Liver (tissue), 9 donors: Measurements from ENCODE around the gene ASB1. TPM values are rescaled to one million over a fixed set of nuclear protein-coding genes. Genes with fewer than 3 reads are reported as not detected.

Source experiments
- DNase-seq: peaks from one replicate; pipeline ENCODE4 v3.0.0-alpha.2; 2017; ENCODE audit warnings: low spot score
- H3K27ac ChIP-seq, 2 donors: one replicate each; pipeline ENCODE4 v1.7.0; 2013; ENCODE audit warnings: inconsistent platforms in 2 of 2, low read length in 2 of 2, control low read depth in 1 of 2, low read depth in 1 of 2, mild to moderate bottlenecking in 1 of 2
- H3K27me3 ChIP-seq, 4 donors: one replicate each; pipeline versions ENCODE4 v1.6.1 to v1.7.0; 2013; ENCODE audit warnings: low read length in 3 of 4, inconsistent platforms in 1 of 4, mild to moderate bottlenecking in 1 of 4, moderate library complexity in 1 of 4; ENCODE audit not compliant: control insufficient read depth in 4 of 4, insufficient read depth in 4 of 4
- H3K36me3 ChIP-seq, 4 donors: one replicate each; pipeline versions ENCODE4 v1.6.1 to v1.7.0; 2013; ENCODE audit warnings: low read length in 3 of 4, mild to moderate bottlenecking in 3 of 4, low read depth in 1 of 4, moderate library complexity in 1 of 4; ENCODE audit not compliant: control insufficient read depth in 4 of 4, insufficient read depth in 3 of 4
- H3K4me1 ChIP-seq, 4 donors: one replicate each; pipeline versions ENCODE4 v1.6.1 to v1.7.0; 2013; ENCODE audit warnings: low read length in 3 of 4, mild to moderate bottlenecking in 3 of 4, moderate library complexity in 1 of 4; ENCODE audit not compliant: control insufficient read depth in 4 of 4, insufficient read depth in 4 of 4
- H3K4me3 ChIP-seq, 3 donors: one replicate each; pipeline versions ENCODE4 v1.6.1 to v1.7.0; 2013; ENCODE audit warnings: low read length in 3 of 3, control low read depth in 1 of 3, low read depth in 1 of 3, mild to moderate bottlenecking in 1 of 3
- H3K9ac ChIP-seq, 2 donors: one replicate each; pipeline ENCODE4 v1.7.0; 2013; ENCODE audit warnings: low read length in 2 of 2, mild to moderate bottlenecking in 2 of 2, moderate library complexity in 2 of 2, control low read depth in 1 of 2, low read depth in 1 of 2
- H3K9me3 ChIP-seq, 4 donors: one replicate each; pipeline versions ENCODE4 v1.6.1 to v1.7.0; 2013; ENCODE audit warnings: low read length in 3 of 4; ENCODE audit not compliant: control insufficient read depth in 4 of 4
- EGR1 ChIP-seq, 2 donors: IDR thresholded peaks; 2 replicates each; pipeline ENCODE4 v1.6.1; 2016 to 2018; ENCODE audit warnings: antibody characterized with exemption in 2 of 2, low read depth in 2 of 2
- FOXA1 ChIP-seq: IDR thresholded peaks from 2 replicates; pipeline ENCODE4 v1.6.1; 2016; ENCODE audit warnings: antibody characterized with exemption
- FOXA2 ChIP-seq: IDR thresholded peaks from 2 replicates; pipeline ENCODE4 v1.6.1; 2016; ENCODE audit warnings: antibody characterized with exemption
- GABPA ChIP-seq, 2 donors: IDR thresholded peaks in 1 of 2; conservative IDR thresholded peaks in 1 of 2; 2 replicates each; pipeline ENCODE4 v1.6.1; 2016; ENCODE audit warnings: antibody characterized with exemption in 2 of 2, mild to moderate bottlenecking in 1 of 2, moderate library complexity in 1 of 2
- HNF4A ChIP-seq, 2 donors: conservative IDR thresholded peaks; 2 replicates each; pipeline ENCODE4 v1.6.1; 2016; ENCODE audit warnings: antibody characterized with exemption in 2 of 2, mild to moderate bottlenecking in 2 of 2
- HNF4G ChIP-seq: IDR thresholded peaks from 2 replicates; pipeline ENCODE4 v1.6.1; 2016; ENCODE audit warnings: antibody characterized with exemption
- JUND ChIP-seq, 2 donors: IDR thresholded peaks; 2 replicates each; pipeline ENCODE4 v1.6.1; 2016; ENCODE audit warnings: antibody characterized with exemption in 2 of 2
- NR2F2 ChIP-seq: IDR thresholded peaks from 2 replicates; pipeline ENCODE4 v1.6.1; 2016; ENCODE audit warnings: antibody characterized with exemption
- RAD21 ChIP-seq, 2 donors: IDR thresholded peaks; 2 replicates each; pipeline ENCODE4 v1.6.1; 2016; ENCODE audit warnings: antibody characterized with exemption in 2 of 2, mild to moderate bottlenecking in 2 of 2
- RXRA ChIP-seq, 2 donors: IDR thresholded peaks; 2 replicates each; pipeline ENCODE4 v1.6.1; 2017 to 2018; ENCODE audit warnings: antibody characterized with exemption in 2 of 2, mild to moderate bottlenecking in 1 of 2
- SP1 ChIP-seq: IDR thresholded peaks from 2 replicates; pipeline ENCODE4 v1.6.1; 2018; ENCODE audit warnings: antibody characterized with exemption, mild to moderate bottlenecking
- TAF1 ChIP-seq: conservative IDR thresholded peaks from 2 replicates; pipeline ENCODE4 v1.6.1; 2016; ENCODE audit warnings: antibody characterized with exemption, mild to moderate bottlenecking
- YY1 ChIP-seq: IDR thresholded peaks from 2 replicates; pipeline ENCODE4 v1.6.1; 2016; ENCODE audit warnings: antibody characterized with exemption, mild to moderate bottlenecking
- ZBTB33 ChIP-seq: IDR thresholded peaks from 2 replicates; pipeline ENCODE4 v1.6.1; 2016; ENCODE audit warnings: antibody characterized with exemption
- WGBS: extraction: QIAGEN DNeasy Blood & Tissue Kit; methylation state at CpG from one replicate; pipeline ENCODE4 v1.1.7; 2013; 5-methylcytosine and 5-hydroxymethylcytosine counted together
- polyA plus RNA-seq, 2 donors: library from polyadenylated mRNA; stranded (reverse) in 1 of 2; unstranded in 1 of 2; fragments of 200-250 nt in 1 of 2; fragments of >200 nt in 1 of 2; fragmentation: Nextera tagmentation in 1 of 2; extraction: Ambion mirVana in 1 of 2; gene quantifications; one replicate each; pipeline versions ENCODE4 v1.2.1 to v1.2.3, GENCODE V29; 2013 to 2015
- total RNA-seq, 2 donors: library from RNA; depleted of rRNA; stranded (reverse); fragments of >200 nt; gene quantifications; one replicate each; pipeline ENCODE4 v1.2.3, GENCODE V29; 2014
- TF ChIP-seq, protein P1 (sequence below): IDR thresholded peaks from 2 replicates; pipeline ENCODE4 v1.6.1; 2016; ENCODE audit warnings: antibody characterized with exemption
- TF ChIP-seq, protein P2 (sequence below): IDR thresholded peaks from 2 replicates; pipeline ENCODE4 v1.6.1; 2016; ENCODE audit warnings: antibody characterized with exemption
- TF ChIP-seq, protein P3 (sequence below): fragments of 150-350 bp; IDR thresholded peaks from 2 replicates; pipeline ENCODE4 v1.5.1; 2017; ENCODE audit warnings: improper control_type of control experiment, low read depth, low read length; ENCODE audit not compliant: missing input control
- TF ChIP-seq, protein P4 (sequence below): IDR thresholded peaks from 2 replicates; pipeline ENCODE4 v1.6.1; 2016; ENCODE audit warnings: antibody characterized with exemption, mild to moderate bottlenecking
- donor health status: healthy.
- donor health status: healthy.
- donor health status: healthy.
- donor health status: healthy.
- donor health status: healthy.

Gene ASB1
- total and polyA plus RNA-seq, 4 donors, result 6.1 to 15.2 (median 10.5) TPM

DNA sequence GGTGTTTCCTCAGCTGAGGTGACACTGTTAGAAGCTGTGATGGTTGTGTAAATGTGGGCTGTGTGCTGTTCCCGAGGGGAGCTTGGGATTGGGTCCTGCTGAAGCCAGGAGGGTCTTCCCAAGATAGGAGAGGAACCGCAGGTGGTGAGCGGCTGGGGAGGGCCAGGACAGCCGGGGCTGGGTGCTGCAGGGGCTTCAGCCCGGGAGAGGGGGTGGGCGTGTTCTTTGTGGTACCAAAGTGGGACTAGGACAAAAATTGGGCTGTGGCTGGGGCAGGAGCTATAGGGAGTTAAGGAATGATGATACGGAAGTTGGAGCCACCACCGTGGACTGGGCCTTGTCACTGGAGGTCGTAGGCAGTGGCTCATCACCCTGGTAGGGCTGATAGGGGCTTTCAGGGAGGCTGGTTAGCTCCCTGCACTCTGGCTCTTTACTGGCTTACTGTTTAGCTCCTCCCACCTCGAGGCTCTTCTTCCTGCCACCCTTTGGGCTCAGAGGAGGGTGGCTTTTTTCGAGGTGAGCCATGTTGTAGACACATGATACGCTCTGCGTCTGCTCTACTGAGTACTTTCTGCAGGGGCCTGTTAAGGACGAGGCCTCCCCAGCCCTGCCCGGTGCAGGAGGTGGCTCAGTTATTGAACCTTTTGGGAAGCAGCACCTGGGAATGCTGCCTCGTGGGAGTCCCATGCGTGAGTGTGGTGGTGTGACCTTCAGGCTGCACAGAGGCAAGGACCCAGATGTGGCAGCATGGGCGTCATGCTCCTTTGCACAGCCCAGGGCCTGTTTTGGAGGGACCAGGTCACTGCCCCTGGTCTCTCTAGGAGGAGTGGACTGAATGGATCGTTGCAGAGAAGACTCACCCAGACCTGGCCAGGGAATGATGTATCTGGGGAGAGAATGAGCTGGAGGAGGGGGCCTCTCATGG lies 21.6 kb downstream of the ASB1 start:
- Histone ChIP-seq H3K27ac (peak overlapping the region in 1 of 2 donors; percentile 65), H3K4me3 (no peak overlapping the region), H3K36me3 (peaks cover 12 to 46% (median 27%) of the 10 kb centered on the region in 4 donors), H3K9ac (no peak overlapping the region), H3K27me3 (no peaks in the 10 kb centered on the region), H3K9me3 (no peaks in the 10 kb centered on the region), H3K4me1 (peaks cover 4 to 19% (median 7%) of the 10 kb centered on the region in 4 donors)
- TF ChIP-seq SP1, result no peak
- no peak for TF ChIP-seq EGR1 (IDR thresholded peaks at IDR 0.05; ENCODE audit: low read depth in 2 of 2)
- no peak for TF ChIP-seq RXRA (IDR thresholded peaks at IDR 0.05)
- no peak for TF ChIP-seq NR2F2
- TF ChIP-seq GABPA (IDR thresholded peaks at IDR 0.05 in 1 of 2, conservative IDR thresholded peaks at IDR 0.05 in 1 of 2), result no peak
- no peak for TF ChIP-seq TAF1
- TF ChIP-seq FOXA1, result no peak
- TF ChIP-seq HNF4G, result no peak
- TF ChIP-seq, protein P1, sequence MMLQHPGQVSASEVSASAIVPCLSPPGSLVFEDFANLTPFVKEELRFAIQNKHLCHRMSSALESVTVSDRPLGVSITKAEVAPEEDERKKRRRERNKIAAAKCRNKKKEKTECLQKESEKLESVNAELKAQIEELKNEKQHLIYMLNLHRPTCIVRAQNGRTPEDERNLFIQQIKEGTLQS, result no peak
- no peak for TF ChIP-seq FOXA2
- no peak for TF ChIP-seq ZBTB33
- TF ChIP-seq HNF4A (conservative IDR thresholded peaks at IDR 0.05), result no peak
- no peak for TF ChIP-seq YY1
- 91% methylated on average over 19 of the region's 19 CpGs for WGBS
- no peak for DNase-seq

DNA sequence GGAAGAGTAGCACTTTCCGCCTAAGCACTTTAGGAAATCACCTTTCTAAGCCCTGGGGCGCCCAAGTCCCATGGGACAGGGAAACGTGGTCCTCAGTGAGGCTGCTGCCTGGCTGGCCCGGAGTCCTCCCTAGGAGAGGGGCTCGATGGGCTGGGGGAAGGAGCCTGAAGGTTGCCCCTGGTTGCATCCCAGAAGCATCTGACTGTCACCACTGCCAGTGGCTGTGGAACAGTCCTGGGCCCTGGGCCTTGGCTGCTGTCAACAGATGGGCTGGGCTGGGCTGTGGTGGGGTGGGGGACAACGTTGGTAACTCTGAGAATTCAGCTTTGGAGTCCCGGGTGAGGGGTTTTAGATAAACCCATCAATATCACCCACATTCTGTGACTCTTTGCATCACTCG lies 22.5 kb downstream of the ASB1 start:
- Histone ChIP-seq H3K9ac (no peak overlapping the region), H3K4me3 (no peak overlapping the region), H3K27ac (peak overlapping the region; percentile 25 to 65), H3K36me3 (peaks cover 12 to 46% (median 27%) of the 10 kb centered on the region in 4 donors), H3K4me1 (peaks cover 4 to 19% (median 7%) of the 10 kb centered on the region in 4 donors), H3K9me3 (no peaks in the 10 kb centered on the region), H3K27me3 (no peaks in the 10 kb centered on the region)
- no peak for DNase-seq
- WGBS, result 90% methylated on average over 8 of the region's 8 CpGs
- TF ChIP-seq GABPA (IDR thresholded peaks at IDR 0.05 in 1 of 2, conservative IDR thresholded peaks at IDR 0.05 in 1 of 2) (no peak), YY1 (no peak), TAF1 (no peak), SP1 (no peak), EGR1 (IDR thresholded peaks at IDR 0.05; ENCODE audit: low read depth in 2 of 2) (no peak), RXRA (IDR thresholded peaks at IDR 0.05) (no peak), JUND (IDR thresholded peaks at IDR 0.05) (no peak), NR2F2 (no peak), FOXA2 (no peak), HNF4A (conservative IDR thresholded peaks at IDR 0.05) (no peak), RAD21 (IDR thresholded peaks at IDR 0.05) (no peak), ZBTB33 (no peak), FOXA1 (no peak)
- TF ChIP-seq, protein P2, sequence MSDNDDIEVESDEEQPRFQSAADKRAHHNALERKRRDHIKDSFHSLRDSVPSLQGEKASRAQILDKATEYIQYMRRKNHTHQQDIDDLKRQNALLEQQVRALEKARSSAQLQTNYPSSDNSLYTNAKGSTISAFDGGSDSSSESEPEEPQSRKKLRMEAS, result no peak
- TF ChIP-seq, protein P3, sequence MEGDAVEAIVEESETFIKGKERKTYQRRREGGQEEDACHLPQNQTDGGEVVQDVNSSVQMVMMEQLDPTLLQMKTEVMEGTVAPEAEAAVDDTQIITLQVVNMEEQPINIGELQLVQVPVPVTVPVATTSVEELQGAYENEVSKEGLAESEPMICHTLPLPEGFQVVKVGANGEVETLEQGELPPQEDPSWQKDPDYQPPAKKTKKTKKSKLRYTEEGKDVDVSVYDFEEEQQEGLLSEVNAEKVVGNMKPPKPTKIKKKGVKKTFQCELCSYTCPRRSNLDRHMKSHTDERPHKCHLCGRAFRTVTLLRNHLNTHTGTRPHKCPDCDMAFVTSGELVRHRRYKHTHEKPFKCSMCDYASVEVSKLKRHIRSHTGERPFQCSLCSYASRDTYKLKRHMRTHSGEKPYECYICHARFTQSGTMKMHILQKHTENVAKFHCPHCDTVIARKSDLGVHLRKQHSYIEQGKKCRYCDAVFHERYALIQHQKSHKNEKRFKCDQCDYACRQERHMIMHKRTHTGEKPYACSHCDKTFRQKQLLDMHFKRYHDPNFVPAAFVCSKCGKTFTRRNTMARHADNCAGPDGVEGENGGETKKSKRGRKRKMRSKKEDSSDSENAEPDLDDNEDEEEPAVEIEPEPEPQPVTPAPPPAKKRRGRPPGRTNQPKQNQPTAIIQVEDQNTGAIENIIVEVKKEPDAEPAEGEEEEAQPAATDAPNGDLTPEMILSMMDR, result no peak
- TF ChIP-seq, protein P1, result no peak
- TF ChIP-seq, protein P4, sequence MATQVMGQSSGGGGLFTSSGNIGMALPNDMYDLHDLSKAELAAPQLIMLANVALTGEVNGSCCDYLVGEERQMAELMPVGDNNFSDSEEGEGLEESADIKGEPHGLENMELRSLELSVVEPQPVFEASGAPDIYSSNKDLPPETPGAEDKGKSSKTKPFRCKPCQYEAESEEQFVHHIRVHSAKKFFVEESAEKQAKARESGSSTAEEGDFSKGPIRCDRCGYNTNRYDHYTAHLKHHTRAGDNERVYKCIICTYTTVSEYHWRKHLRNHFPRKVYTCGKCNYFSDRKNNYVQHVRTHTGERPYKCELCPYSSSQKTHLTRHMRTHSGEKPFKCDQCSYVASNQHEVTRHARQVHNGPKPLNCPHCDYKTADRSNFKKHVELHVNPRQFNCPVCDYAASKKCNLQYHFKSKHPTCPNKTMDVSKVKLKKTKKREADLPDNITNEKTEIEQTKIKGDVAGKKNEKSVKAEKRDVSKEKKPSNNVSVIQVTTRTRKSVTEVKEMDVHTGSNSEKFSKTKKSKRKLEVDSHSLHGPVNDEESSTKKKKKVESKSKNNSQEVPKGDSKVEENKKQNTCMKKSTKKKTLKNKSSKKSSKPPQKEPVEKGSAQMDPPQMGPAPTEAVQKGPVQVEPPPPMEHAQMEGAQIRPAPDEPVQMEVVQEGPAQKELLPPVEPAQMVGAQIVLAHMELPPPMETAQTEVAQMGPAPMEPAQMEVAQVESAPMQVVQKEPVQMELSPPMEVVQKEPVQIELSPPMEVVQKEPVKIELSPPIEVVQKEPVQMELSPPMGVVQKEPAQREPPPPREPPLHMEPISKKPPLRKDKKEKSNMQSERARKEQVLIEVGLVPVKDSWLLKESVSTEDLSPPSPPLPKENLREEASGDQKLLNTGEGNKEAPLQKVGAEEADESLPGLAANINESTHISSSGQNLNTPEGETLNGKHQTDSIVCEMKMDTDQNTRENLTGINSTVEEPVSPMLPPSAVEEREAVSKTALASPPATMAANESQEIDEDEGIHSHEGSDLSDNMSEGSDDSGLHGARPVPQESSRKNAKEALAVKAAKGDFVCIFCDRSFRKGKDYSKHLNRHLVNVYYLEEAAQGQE, result no peak
